Large intestine (tissue), 3 donors: ENCODE results near the gene DNAJC6. TPM values are rescaled to one million over a fixed set of nuclear protein-coding genes. Genes with fewer than 3 reads are reported as not detected.
"Not testable (repeated sequence)": the region's sequence is repeated elsewhere in the genome, so short reads cannot be mapped to it uniquely, and the experiment has no call there.

Experiments used
- DNase-seq, 2 donors: peaks; one replicate each; pipeline versions ENCODE4 v3.0.0 to v3.0.0-alpha.2; 2013
- H3K27ac ChIP-seq: one replicate; pipeline ENCODE4 v1.5.1; 2013; ENCODE audit warnings: low read length
- H3K27me3 ChIP-seq: 2 replicates; pipeline ENCODE4 v1.6.1; 2013; ENCODE audit warnings: low read length; ENCODE audit not compliant: control insufficient read depth, insufficient read depth
- H3K36me3 ChIP-seq: 2 replicates; pipeline ENCODE4 v1.6.1; 2013; ENCODE audit warnings: low read length; ENCODE audit not compliant: control insufficient read depth, insufficient read depth
- H3K4me1 ChIP-seq: one replicate; pipeline ENCODE4 v1.6.1; 2013; ENCODE audit warnings: low read length; ENCODE audit not compliant: control insufficient read depth, insufficient read depth
- H3K4me3 ChIP-seq: one replicate; pipeline ENCODE4 v1.5.1; 2013; ENCODE audit warnings: low read length
- H3K9me3 ChIP-seq: one replicate; pipeline ENCODE4 v1.6.1; 2013; ENCODE audit warnings: mild to moderate bottlenecking, low read depth, low read length, moderate library complexity; ENCODE audit not compliant: control insufficient read depth
- WGBS: methylation state at CpG from one replicate; pipeline ENCODE4 v1.1.5; 2013; ENCODE audit warnings: low lambda C conversion rate; ENCODE audit not compliant: insufficient coverage; 5-methylcytosine and 5-hydroxymethylcytosine counted together
- polyA plus RNA-seq: library from polyadenylated mRNA; unstranded; fragments of 120-200 nt; gene quantifications from one replicate; pipeline ENCODE4 v1.2.1, GENCODE V29; 2013

The DNAJC6 gene
- polyA plus RNA-seq, 1 donor = 8.6 TPM

DNA sequence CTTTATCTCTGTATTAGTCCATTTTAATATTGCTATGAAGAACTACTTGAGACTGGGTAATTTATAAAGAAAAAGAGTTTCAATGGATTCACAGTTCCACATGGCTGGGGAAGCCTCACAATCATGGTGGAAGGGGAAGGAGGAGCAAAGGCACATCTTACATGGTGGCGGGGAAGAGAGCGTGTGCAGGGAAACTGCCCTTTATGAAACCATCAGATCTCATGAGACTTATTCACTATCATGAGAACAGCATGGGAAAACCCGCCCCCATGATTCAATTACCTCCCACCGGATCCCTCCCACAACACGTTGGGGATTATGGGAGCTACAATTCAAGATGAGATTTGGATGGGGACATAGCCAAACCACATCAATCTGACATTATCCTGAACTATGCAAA, 75.1 kb downstream of the DNAJC6 start:
- not testable (repeated sequence) for H3K27ac ChIP-seq, H3K9me3 ChIP-seq, H3K4me3 ChIP-seq, H3K27me3 ChIP-seq, H3K36me3 ChIP-seq, DNase-seq, H3K4me1 ChIP-seq
- no CpG with 5 or more reads among the region's 5 CpGs for WGBS

DNA sequence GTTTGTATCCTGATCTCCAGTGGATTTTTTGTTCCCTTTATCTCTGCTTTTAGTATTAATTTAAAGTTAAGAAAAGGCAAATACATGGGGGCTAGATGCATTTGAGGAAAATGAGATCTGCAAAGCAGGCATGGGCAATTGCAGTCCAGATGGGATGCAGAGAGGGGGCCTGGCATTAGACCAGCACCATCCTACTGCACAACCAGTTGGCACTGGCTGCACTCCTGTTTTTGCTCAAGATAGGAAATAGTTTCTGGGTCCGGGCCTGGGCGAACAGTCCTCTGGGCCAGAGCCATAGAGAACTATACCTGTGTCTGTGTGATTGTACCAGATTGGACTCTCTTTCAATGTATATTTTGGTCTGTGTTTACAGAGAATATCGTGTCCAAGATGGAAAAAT, 77.1 kb downstream of the DNAJC6 start:
- no peak for DNase-seq
- Histone ChIP-seq H3K4me1 (no peaks in the 10 kb centered on the region), H3K4me3 (no peak overlapping the region), H3K9me3 (no peaks in the 10 kb centered on the region), H3K36me3 (peaks cover 2% of the 10 kb centered on the region), H3K27me3 (no peaks in the 10 kb centered on the region), H3K27ac (no peak overlapping the region)
- WGBS = no CpG with 5 or more reads among the region's 3 CpGs

- Histone ChIP-seq H3K4me1 (no peaks in the 10 kb centered on the region), H3K36me3 (peaks cover 2% of the 10 kb centered on the region), H3K27me3 (no peaks in the 10 kb centered on the region), H3K4me3 (no peak overlapping the region), H3K27ac (no peak overlapping the region), H3K9me3 (no peaks in the 10 kb centered on the region)
- no peak for DNase-seq
- WGBS = no CpG with 5 or more reads among the region's 2 CpGs
These were observed 78.5 kb downstream of the DNAJC6 start for GRCh38 chr1:65387821-65388220.

DNA sequence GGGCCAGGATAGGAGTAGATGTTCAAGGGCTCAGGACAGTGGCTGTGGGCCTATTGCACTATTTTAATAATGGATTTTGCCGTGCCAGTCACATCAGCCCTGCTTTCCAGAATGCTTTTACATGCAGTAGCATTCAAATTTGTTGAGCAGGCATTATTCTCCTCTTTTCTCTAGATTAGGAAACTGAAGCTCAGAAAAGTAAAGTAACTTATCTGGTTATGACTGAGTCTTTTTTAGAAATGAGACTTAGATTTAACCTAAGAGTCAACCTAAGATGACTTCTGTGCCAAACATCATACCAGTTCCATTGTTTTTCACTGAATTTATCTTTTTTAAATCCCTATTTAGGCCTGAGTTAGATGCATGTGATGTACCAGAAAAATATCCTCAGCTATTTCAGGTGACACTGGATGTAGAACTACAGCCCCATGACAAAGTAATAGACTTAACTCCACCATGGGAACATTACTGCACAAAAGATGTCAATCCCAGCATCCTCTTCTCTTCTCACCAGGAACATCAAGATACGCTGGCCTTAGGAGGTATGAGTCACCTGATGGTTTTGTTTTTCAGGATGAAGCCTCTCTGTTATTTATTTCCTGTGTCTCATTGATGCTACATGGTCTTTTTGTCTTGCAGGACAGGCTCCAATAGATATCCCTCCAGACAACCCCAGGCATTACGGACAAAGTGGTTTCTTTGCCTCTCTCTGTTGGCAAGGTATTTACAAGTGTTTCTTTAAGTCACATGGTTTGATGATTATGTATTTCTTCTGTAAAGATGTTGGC, 79.8 kb downstream of the DNAJC6 start:
- no peak for DNase-seq
- no peaks in the 10 kb centered on the region for H3K9me3 ChIP-seq
- no peaks in the 10 kb centered on the region for H3K4me1 ChIP-seq
- no peak overlapping the region for H3K4me3 ChIP-seq
- H3K27me3 ChIP-seq = no peaks in the 10 kb centered on the region
- H3K27ac ChIP-seq = no peak overlapping the region
- peaks cover 2% of the 10 kb centered on the region for H3K36me3 ChIP-seq
- WGBS = no CpG with 5 or more reads among the region's 3 CpGs

DNA sequence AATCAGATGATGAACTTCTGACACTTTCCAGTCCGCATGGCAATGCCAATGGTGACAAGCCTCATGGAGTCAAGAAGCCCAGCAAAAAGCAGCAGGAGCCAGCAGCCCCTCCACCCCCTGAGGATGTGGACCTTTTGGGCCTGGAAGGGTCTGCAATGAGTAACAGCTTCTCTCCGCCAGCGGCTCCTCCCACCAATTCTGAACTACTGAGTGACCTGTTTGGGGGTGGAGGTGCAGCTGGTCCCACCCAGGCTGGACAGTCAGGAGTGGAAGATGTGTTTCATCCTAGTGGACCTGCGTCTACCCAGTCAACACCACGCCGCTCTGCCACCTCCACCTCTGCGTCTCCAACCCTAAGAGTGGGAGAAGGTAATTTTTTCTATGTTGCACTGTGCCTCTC, 83.2 kb downstream of the DNAJC6 start:
- Histone ChIP-seq H3K4me3 (no peak overlapping the region), H3K4me1 (no peaks in the 10 kb centered on the region), H3K27me3 (no peaks in the 10 kb centered on the region), H3K27ac (no peak overlapping the region), H3K36me3 (peaks cover 2% of the 10 kb centered on the region), H3K9me3 (no peaks in the 10 kb centered on the region)
- no peak for DNase-seq
- WGBS = no CpG with 5 or more reads among the region's 7 CpGs

DNA sequence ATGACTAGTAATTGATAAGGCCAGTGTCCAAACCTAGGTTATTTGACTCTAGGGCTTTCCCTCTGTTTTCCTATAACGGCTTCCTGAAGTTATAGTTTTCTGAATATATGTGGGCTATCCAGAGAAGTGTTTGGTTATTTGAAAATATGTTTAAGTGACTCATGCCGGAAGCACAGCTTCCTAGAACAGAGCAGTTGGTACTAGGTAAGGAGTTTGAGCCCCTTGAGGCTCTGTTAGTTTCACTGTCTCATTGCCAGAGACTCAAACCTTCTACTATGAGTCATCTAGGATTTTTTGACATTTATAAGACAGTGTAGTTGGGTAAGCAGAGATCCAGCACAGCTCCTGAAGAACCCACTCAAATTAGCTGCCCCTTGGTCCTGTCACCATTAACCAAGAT, 84.0 kb downstream of the DNAJC6 start:
- Histone ChIP-seq H3K9me3 (no peaks in the 10 kb centered on the region), H3K27me3 (no peaks in the 10 kb centered on the region), H3K4me3 (no peak overlapping the region), H3K36me3 (peaks cover 2% of the 10 kb centered on the region), H3K4me1 (no peaks in the 10 kb centered on the region), H3K27ac (no peak overlapping the region)
- WGBS = no CpG with 5 or more reads among the region's 2 CpGs
- no peak for DNase-seq

DNA sequence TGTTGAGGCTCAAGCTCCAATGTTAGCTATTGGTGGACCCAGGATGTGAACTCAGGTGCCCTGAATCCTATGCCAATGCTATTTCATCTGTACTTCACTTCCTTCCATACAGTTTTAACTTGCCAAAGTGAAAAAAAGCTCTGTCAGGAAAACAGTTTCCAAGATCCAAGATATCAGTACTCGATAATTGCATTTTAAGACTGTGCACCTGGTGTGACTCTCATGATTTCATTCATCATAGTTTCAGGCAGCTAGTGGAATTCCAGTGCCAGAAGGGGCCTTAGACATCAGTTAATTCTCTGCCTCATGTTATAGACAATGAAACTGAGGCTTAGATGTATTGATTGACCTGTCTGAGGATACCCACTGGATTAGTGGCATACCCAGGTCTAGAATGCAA, 84.6 kb downstream of the DNAJC6 start:
- no peak overlapping the region for H3K4me3 ChIP-seq
- no peaks in the 10 kb centered on the region for H3K27me3 ChIP-seq
- no peaks in the 10 kb centered on the region for H3K9me3 ChIP-seq
- H3K4me1 ChIP-seq = no peaks in the 10 kb centered on the region
- H3K36me3 ChIP-seq = peaks cover 2% of the 10 kb centered on the region
- WGBS = no CpG with 5 or more reads among the region's 1 CpG
- H3K27ac ChIP-seq = no peak overlapping the region
- DNase-seq = no peak

DNA sequence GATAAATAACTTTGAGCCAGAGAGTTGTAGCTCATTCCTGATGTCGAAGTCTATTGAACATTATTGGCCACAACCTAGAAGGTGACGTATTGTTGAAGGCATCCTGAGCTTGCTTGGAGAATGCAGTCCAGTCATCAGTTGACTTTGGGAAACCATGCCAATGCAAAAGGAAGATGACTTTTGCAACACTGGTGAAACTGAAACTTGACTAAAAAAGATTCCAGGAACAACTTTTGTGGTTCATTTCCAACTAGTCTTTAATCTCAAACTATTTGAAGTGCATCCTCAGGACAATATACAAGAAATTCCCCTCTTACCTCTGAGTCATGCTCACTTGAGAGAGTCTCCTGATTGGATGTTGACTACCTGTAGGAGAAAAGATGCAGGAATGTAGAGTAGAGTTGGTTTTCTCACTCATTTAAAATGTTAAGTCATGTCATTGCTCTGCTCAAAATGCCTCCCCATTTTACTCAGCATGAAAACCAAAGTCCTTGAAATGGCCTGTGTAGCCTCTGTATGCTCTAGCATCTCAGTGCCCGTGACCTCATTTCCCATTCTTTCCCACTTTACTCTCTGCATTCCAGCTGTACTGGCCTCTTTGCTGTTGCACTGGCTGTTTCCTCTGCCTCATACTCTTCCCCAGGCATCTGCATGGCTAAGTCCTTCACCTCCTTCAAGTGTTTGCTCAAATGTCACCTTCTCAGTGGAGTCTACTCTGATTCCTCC, 86.7 kb downstream of the DNAJC6 start:
- H3K27me3 ChIP-seq = no peaks in the 10 kb centered on the region
- no peak overlapping the region for H3K4me3 ChIP-seq
- no peaks in the 10 kb centered on the region for H3K4me1 ChIP-seq
- no peaks in the 10 kb centered on the region for H3K36me3 ChIP-seq
- no peak overlapping the region for H3K27ac ChIP-seq
- WGBS = 80% methylated on average over 2 of the region's 3 CpGs
- no peaks in the 10 kb centered on the region for H3K9me3 ChIP-seq
- DNase-seq = no peak

GRCh38 chr1:65398083-65398482, 88.7 kb downstream of the DNAJC6 start:
- Histone ChIP-seq H3K4me3 (no peak overlapping the region), H3K27me3 (no peaks in the 10 kb centered on the region), H3K9me3 (no peaks in the 10 kb centered on the region), H3K4me1 (no peaks in the 10 kb centered on the region), H3K27ac (no peak overlapping the region), H3K36me3 (no peaks in the 10 kb centered on the region)
- no peak for DNase-seq
- WGBS = no CpG with 5 or more reads among the region's 1 CpG

DNA sequence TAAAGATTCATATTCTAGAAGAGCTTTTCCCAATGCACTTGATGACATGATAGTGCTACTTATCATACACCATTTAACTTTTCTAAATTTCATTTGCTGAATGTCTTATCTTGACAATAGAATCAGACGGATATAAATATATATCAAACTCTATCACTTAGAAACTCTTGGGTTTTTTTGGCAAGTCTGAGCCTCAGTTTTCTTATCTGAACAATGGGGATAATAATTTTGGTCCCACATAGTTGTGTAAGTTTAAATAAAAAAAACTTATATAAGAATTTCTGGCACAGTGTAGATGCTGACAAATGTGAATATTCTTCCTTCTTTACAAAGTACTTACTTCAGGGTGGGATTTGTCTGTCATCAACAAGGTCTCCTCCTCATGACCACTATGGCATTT, 89.7 kb downstream of the DNAJC6 start:
- 100% methylated on average over 1 of the region's 1 CpG for WGBS
- no peak for DNase-seq
- Histone ChIP-seq H3K36me3 (no peaks in the 10 kb centered on the region), H3K9me3 (no peaks in the 10 kb centered on the region), H3K4me3 (no peak overlapping the region), H3K4me1 (no peaks in the 10 kb centered on the region), H3K27ac (no peak overlapping the region), H3K27me3 (no peaks in the 10 kb centered on the region)

- no CpG with 5 or more reads among the region's 3 CpGs for WGBS
- Histone ChIP-seq H3K27me3 (no peaks in the 10 kb centered on the region), H3K4me3 (no peak overlapping the region), H3K9me3 (no peaks in the 10 kb centered on the region), H3K27ac (no peak overlapping the region), H3K36me3 (no peaks in the 10 kb centered on the region), H3K4me1 (no peaks in the 10 kb centered on the region)
- DNase-seq = no peak
These were observed 92.3 kb downstream of the DNAJC6 start for GRCh38 chr1:65401612-65402011.
